Stimulated activated CD8-positive, alpha-beta memory T cell treated with anti-CD3 and anti-CD28 coated beads, Interleukin-15, amount 100 ng/mL, for 4 hours (primary cell): ENCODE data around the gene LMCD1.

Experiments used
- DNase-seq, 2 donors: peaks; one replicate each; pipeline ENCODE4 v3.0.0-alpha.2; 2020; ENCODE audit warnings: low read depth in 2 of 2

Gene LMCD1

DNA sequence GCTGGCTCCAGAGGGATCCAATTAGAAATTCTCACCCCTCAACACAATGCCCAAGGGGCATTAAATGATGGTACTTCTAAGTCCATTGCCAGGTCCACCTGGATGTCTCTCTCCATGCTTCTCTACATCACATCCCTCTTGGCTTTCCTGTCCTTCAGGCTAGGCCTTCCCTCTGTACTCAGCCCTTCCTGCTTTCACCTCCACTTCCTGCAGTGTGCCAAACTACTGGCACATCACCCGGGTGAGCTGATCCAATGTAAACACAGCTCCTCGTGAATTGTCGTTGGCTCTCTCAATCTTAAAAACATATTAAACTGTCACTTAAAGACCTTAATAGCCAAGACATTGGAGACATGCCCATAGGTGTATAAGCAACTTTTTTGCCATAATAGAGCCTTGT is 4.0 kb downstream of the LMCD1 start:
- no peak for DNase-seq

DNA sequence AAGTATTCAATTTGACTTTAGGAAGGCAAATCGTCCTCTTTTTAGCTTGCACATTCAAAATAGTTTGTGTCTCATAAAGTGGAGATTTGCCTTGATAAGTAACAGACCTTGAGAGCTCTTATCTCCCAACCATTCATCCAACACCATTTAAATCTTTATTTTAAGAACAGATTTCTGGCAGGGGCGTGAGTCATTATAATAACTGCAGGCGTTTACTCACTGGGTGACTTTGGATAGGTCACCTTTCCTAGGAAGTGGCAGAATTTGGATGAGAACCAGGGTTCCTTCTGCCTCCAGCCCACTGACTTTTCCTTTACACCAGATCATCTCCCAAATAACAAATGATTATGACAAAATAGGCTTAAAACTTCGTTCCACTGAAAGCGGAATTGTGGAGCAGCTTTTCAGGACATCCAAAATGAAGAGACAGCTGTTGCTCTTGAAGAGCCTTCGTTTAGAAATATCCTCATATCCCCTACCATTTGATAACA is 5.0 kb downstream of the LMCD1 start:
- no peak for DNase-seq

DNA sequence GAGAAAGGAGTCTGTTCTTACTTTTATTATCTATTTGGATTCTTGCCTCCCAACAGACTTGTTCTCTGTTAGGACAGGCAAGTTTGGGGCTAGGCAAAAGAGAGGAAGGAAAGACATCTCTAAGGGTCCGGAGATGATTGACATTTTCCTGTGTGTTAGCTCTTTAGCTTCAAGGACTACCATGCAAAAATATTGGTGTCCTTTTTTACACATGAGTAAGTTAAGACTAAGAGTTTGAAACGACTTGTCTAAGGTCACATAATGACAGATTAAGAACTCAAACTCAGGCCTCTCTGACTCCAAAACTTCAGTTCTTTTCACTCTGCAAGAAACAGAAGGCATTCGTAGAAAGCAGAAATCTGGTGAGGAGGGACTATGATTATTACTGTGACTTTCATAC is 5.9 kb downstream of the LMCD1 start:
- no peak for DNase-seq

DNA sequence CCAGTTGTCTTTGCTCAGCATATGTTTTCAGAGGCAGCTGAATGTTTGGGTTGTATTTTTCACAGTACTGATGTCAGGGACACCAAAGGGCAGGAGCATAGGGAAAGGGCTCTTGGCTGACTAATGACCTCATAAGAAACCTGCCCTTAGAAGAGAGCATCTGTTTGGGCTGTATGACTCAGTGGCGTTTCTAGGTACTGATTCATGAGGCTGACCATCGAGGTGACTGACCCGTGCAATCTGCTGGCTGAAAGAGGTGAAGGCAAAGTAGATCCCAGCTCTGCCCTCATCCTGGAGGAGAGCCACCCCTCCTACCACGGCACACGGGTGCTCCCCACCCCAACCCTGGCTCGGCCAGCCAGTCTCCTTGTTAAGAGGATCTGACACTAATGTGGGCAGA is 8.3 kb downstream of the LMCD1 start:
- DNase-seq: no peak

DNA sequence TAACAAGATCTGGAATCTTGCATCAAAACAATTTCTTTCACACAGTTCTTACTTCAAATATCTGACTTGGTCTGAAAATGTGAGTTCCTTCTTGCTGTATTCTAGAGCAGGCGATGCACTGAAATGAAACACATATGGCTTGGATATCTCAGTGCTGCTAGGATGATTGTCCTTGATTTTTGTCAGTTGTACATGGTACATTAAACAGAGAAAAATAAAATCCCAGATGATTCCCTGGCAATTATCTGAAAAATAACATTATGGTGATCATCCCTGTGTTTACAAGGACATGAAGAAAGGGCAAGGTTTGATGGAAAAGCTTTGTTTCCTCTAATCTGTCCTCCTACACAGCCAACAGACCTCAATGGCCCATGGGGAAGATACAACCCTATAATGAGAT is 10.6 kb downstream of the LMCD1 start:
- DNase-seq: no peak

DNA sequence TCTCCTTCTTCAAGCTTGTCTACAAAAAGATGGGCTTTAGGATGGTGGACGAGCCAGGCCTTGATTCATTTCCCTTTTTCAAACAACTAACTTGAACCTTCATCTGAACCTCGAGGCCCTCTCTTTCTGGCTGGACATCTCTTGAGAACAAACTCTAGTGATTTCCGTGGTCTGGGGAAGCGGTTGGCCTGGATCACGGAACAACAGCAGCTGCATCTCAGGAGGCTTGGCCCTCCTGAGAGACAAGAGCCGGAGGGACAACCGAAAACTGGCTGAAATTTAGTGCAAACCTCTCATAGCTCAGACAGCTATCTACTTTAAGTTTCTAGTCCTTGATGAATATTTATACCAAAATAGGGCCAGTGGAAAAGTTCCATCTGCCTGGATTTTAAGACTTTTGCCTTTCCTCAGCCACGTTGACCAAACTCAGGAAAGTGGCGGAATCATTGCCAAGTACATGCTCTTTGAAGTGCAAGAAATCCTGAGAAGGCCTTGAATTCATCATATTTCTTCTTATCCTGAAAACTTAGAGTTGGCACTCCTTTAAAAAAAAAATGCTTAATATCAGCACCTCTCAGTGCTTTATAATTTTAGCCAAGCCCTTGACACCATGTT is 14.5 kb downstream of the LMCD1 start:
- no peak for DNase-seq

DNA sequence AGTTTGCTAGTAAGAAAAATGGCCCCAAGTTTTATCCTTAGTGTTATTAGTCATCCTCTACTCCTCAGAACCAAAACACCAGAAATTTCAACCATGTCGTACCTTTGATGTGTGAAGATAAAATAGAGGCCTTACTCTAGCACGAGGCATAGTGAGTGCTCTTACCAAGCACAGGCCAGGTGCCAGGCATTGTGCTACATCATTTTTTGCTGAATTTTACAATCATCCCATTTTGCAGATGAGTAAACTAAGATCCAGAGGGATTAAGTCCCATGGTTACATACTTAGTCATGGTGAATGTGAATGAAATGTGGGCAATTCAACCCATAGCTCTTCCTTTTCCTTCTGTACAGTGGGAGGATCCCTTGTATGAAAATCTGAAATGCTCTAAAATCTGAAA is 15.2 kb downstream of the LMCD1 start:
- no peak for DNase-seq

DNA sequence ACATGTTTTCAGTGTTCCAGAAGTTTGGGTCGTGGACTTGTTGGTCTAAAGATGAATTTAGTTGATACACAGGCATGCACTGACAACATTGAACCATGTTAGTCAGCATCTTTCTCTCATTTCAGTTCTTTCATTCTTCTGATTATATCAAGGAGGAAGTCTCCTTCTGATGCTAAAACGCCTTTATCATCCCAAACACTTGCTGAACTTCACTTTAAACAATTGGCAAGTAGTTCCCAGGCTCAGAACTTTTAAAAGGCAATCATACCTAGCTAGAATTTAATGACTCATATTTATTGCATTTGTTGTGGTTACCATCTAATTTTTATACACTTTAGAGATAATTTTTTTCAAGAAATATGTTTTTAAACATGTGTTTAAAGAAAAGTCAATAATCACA is 15.9 kb downstream of the LMCD1 start:
- no peak for DNase-seq

DNA sequence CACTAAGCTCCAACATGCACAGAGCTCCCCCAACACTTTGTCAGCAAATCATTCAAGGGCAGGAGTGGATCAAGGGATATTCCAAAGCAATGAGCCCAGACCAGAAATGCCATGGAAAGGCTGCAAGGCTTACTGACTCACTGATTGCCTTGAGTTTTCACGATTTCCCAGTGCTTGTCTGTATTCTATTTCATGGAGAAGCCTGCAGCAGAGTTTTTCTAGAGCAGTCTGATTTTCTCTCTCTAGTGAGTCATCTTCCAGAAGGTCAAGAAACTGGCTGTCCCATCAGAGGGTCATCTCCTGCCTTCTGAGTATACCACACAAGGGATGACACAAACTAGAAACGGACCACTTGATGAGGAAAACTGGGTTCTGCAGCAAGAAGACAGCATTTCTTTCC is 16.5 kb downstream of the LMCD1 start:
- DNase-seq: no peak

DNA sequence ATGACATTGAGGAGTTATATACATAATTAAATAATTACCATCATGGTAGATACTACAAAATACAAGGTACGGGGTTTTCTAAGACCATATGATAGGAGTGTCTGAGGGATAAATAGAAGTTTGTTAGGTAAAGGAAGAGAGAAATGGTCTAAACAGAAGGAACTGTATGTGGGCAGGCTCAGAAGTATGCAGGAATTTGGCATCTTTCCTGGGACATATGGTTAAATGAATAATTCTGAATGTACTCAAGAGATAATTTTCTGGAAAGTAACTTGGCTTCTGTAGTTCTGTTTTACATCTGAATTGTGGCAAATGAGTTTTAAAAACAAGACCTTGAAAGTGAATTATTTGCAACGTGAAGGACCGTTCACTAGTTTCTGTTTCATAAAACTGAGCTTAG is 17.5 kb downstream of the LMCD1 start:
- no peak for DNase-seq

DNA sequence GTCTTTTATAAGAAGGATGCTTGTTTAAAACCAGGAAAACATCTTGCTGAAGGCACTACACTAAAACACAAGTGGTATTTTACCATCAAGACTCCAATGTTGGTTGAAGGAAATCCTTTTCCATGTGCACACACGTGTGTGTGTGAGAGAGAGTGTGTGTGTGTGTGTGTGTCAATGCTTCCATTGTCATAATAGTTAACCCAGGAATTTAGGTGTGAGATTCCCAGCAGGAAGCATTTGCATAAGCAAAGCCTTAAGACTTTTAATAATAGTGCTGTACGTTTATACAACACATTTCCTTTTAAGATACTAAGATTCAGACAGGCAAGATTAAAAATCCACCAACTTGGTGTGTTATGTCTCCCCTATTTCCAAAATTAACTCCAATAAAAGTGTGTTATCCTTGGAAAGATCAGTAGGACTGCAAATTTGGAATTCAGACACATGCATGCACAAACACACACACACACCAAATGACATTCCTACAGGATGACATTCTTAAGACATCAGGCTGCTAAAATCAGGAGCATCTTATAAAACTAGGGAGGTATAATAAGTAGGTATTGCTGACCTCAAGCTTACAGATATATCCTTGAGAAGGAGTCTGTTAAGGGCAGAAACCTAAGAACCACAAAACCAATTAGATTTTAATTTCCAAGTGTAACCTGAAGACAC is 18.3 kb downstream of the LMCD1 start:
- DNase-seq: no peak

DNA sequence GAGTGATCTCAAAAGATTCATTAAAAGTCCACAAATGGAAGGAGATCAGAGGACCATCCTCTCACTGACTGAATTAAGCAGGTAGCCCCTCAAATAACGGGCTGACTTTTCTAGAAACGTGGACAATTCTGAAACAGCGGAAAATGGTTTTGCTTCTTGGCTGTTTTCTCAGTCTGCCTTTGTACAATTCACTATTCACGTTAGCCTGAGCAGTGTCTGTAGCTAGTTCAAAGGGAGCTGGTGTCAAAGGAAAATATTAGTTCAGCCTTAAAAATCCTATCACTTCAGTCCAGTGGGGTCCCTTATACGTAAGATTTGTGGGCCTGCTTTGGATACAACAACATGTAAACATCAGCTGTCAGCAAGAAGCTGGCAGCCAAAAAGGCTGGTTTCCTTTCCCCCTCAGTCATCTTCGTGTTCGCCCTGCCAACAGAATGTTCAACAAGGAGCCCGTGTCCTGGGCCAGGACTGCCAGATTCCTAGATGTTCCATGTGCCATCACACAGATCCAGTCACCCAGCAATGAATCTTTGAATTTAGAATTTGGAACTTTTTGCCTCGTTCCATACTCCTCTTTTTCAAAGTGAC is 19.3 kb downstream of the LMCD1 start:
- DNase-seq: no peak

DNA sequence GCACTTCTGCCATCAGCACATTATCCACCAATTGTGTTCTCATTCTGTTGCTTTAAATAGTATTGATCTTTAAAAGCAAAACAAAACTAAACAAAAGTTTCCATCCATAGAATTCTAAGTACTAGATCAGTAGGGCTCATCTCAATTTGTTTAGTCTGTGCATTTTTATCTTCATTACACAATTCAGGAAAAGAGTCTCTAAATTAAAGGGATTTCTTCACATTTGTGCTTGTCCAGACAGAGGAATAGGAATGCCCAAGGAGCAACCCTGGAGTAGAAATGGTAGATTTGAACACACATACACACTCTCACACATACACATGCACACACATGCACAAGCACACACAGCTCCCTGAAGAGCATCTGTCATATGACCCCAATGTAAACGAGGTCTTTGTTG is 21.4 kb downstream of the LMCD1 start:
- no peak for DNase-seq

DNA sequence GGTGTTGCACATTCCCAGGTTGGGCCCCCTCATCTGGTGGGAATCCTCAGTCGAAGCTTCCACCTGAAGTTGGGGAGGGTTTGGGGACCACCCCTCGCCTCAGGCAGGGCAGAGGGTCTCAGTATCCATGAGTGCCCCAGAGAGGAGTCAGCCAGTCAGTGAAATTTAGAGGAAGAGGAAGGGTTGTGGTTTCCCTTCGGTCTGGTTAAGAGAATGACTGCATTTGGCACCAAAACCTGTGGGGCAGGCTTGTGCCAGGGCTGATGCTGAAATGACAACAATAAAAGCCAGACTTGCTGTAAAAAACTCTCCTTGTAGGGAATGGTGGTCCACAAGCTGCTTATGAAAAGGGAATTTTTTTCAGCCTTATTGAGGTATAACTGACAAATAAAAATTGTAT is 22.6 kb downstream of the LMCD1 start:
- DNase-seq: no peak

DNA sequence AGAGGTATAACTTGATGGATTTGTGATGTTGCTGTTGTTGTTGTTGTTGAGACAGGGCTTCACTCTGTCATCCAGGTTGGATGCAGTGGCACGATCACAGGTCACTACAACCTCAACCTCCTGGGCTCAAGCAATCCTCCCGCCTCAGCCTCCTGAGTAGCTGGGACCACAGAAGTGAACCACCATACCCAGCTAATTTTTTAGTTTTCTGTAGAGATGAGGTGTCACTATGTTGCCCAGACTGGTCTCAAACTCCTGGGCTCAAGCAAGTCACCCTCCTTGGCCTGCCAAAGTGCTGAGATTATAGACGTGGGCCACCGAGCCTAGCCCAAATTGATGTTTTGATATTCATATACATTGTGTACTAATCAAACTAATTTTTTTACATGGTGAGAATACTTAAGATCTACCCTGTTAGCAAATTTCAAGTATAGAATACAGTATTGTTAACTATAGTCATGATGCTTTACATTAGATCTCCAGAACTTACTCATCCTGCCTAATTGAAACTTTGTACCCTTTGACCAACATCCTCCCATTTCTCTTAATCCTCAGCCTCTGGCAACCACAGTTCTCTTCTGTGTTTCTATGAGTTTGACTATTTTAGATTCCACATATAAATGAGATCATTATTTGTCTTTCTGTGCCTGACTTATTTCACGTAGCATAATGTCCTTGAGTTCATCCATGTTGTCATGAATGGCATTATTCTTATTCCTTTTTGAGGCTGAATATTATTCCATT is 23.2 kb downstream of the LMCD1 start:
- no peak for DNase-seq

DNA sequence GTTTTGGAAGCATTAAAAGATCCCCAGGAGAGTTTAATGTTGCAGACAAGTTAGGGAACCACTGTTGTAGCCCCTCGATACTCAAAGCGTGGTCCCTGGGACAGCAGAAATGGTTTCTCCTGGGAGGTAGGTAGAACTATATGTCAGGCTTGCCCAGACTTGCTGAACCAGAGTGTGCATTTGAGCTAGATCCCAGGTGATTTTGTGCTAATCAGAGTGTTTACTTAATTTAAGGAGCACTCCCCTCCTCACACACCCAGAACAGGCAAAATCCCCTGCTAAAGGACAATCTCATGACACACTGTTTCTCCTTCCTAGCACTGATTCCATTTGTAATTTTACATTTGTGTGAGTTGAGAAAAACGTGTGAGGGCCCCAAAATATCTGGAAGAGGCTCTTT is 24.3 kb downstream of the LMCD1 start:
- DNase-seq: no peak

DNA sequence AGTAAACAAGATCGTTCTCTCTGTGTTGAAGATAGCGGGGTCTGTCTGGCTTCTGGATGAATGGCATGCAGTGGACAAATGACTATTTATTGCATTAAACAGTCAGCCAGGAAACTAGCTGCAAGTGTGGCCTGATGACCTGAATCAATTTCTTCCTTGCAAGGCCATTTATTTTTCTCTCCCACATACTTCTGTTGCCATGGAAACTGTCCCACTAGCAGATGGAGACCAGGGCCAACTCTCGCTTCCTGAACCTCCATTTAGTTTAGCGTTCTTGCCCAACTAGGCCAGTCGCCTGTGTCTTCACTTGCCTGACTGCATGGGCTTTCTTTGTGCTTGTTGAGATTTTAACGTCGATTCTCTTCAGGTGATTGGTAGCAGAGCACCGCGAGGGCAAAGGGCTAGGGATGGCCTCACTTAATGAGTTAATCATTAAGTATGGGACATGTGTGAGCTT is 27.6 kb downstream of the LMCD1 start:
- no peak for DNase-seq

DNA sequence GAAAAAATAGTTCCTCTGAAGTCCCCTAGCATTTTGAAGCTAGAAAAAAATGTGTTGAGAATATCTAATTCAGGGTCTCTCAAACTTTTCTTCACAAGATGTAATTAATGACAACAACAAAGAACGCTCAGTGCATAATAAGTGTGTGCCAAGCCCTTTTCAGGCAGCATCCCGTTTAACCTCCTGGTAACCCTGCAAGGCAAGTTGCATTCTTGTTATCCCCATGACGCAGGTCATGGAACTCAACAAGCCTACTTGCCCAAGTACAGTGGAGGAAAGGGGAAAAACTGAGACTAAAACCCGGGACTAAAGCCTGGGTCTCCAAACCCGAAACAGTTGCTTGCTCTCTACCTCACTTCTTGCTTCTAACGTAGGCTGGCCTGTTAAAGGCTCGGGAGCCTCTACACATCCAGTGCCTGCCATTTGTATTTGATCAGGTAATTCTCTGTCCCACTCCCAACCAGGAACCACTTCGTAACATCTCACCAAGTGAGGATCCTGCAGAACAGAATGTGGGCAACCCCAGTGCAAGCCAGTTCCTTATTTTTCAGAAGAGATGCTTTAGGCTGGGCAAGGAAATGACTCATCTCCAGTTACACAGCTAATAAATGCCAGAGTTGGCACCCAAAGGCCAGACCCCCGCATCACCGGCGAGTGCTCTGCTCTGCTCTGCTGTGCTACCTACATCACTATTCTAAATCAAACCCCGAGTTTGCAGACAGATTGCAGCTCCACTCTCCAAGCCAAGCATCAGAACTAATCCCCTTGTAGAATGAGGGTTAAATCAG is 28.3 kb downstream of the LMCD1 start:
- DNase-seq: no peak

DNA sequence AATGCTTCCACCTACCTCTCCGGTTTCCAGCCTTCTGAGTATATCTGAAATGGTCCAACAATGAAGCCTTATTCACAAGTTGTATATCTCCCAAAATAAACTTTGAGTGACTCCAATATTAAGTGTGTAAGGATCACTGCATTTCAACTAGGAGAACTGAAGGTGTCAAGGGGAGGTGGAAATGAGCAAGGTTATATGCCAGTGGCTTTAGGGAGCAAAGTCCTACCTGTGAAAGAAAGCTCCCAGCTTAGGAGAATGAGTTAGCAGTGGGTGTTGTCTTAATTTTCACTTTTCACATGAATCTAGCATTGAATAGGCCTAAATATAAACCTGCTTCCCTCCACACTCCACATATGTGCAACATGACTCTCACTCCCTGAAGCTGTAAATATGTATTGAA is 29.0 kb downstream of the LMCD1 start:
- no peak for DNase-seq

DNA sequence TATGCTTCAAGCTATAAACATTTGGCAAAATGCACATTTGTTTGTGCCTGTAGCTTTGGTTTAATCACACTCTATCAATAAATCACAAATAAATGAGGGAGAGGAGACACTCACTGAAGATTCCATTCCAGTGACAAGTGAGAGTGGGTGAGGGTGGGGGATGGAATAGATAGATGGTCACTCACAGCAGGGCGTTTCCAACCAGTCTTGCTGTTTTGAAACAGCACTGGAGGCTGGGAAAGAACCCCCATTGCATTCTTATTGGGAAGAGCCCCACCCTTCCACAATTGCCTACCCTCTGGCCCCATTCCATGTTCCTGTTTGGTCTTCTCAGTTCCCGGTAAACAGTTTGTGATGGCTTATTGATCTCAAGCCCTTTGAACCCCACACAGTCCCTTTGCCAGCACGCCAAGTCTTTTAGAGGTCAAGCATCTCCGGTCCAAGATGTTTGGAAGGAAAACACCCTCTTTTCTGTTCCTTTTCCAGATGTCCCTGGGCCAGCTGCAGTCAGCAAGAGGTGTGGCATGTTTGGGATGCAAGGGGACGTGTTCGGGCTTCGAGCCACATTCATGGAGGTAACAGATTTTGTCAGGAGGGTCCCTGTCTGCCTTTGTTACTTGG is 30.7 kb downstream of the LMCD1 start:
- DNase-seq: no peak
